Fibroblast of pulmonary artery (primary cell): ENCODE data around the gene RPS24.

Source experiments
- DNase-seq: peaks from one replicate; pipeline ENCODE4 v3.0.0-alpha.2; 2010; ENCODE audit warnings: low read depth
- H3K4me3 ChIP-seq: replicated peaks from 2 replicates; pipeline ENCODE4 v1.5.1; 2011; ENCODE audit warnings: low read depth, mild to moderate bottlenecking, control low read depth, low read length, moderate library complexity
- TF ChIP-seq, protein P1 (sequence below): IDR thresholded peaks from 2 replicates; pipeline ENCODE4 v1.5.1; 2011; ENCODE audit warnings: mild to moderate bottlenecking, control low read depth, low read length, inconsistent platforms; ENCODE audit errors: missing control alignments

Gene RPS24

DNA sequence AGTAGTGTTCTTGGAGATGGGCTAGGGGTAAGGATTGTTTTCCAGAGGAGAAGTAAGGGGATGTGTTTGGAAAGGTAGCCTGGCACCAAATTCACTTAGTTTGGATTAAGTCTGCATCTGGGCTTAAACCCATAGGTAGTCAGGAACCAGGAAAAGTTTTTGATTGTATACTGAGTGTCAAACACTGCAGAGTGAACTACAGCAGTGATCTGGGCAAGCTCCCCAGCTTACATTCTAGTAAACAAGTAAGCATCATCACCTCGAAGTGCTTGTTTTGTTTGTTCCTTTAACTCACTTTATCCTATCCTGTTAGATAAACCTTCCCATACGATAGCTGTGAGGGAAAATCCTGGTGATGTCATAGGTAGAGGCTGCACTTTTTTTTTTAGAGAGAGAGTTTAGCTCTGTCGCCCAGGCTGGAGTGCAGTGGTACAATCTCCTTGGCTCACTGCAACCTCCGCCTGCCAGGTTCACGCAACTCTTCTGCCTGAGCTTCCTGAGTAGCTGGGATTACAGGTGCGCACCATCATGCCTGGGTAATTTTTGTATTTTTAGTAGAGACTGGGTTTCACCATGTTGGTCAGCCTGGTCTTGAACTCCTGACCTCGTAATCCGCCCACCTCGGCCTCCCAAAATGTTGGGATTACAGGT is 2.4 kb downstream of the RPS24 start:
- TF ChIP-seq, protein P1, sequence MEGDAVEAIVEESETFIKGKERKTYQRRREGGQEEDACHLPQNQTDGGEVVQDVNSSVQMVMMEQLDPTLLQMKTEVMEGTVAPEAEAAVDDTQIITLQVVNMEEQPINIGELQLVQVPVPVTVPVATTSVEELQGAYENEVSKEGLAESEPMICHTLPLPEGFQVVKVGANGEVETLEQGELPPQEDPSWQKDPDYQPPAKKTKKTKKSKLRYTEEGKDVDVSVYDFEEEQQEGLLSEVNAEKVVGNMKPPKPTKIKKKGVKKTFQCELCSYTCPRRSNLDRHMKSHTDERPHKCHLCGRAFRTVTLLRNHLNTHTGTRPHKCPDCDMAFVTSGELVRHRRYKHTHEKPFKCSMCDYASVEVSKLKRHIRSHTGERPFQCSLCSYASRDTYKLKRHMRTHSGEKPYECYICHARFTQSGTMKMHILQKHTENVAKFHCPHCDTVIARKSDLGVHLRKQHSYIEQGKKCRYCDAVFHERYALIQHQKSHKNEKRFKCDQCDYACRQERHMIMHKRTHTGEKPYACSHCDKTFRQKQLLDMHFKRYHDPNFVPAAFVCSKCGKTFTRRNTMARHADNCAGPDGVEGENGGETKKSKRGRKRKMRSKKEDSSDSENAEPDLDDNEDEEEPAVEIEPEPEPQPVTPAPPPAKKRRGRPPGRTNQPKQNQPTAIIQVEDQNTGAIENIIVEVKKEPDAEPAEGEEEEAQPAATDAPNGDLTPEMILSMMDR: no peak
- H3K4me3 ChIP-seq: no peak overlapping the region
- no peak for DNase-seq

DNA sequence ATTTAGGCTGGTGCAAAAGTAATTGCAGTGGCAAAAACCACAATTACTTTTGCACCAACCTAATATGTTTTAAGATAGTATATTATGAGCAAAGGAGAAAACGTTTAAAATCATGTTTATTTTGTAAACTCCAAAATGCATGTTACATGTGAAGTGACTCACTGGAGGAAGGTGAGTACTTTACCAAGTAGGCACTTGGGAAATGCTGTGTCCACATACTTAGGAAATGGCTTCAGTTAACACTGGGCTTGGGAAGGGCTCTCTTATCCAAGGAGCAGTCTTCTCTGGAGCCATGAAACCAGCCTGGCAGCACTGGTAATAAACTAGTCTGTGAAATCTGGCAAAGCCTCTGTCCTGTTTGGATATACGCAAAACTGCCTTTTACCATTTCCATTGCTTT is 4.4 kb downstream of the RPS24 start:
- DNase-seq: peak; percentile 38

DNA sequence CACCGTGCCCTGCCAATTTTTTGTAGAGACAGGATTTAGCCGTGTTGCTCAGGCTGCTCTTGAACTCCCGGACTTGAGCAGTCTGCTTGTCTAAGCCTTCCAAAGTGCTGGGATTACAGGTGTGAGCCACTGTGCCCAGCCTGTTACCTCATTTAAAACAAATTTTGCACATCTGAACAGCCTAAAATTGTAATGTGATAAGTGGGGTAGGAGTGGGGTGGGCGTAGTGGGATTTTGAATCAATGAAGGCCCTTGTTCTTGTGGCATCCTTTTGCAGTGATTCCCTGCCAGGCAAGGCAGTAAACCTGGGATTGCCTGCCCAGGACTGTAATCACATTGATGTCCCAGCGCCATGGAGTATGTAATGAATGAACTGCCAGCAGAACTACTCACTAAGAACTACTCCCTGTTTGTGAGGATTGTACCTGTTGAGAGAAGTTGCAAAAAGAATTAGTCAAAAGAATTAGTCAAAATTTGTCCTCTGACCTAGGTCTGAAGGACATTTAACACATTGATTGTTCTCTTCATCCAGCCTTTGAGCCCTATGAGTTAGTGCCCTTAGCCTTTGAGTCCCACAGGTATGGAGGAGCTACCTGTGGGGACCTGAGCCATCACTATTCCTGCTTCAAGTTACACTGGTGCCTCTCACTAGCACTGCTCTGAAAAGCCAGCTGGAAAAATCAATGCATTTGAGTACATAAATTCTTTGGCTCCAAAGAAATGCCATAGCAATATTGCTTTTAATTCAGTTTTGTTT is 5.3 kb downstream of the RPS24 start:
- TF ChIP-seq, protein P1: no peak
- H3K4me3 ChIP-seq: no peak overlapping the region
- DNase-seq: no peak

More for the DNA sequence above, 4.4 kb downstream of the RPS24 start:
- H3K4me3 ChIP-seq: no peak overlapping the region
- TF ChIP-seq, protein P1: no peak

DNA sequence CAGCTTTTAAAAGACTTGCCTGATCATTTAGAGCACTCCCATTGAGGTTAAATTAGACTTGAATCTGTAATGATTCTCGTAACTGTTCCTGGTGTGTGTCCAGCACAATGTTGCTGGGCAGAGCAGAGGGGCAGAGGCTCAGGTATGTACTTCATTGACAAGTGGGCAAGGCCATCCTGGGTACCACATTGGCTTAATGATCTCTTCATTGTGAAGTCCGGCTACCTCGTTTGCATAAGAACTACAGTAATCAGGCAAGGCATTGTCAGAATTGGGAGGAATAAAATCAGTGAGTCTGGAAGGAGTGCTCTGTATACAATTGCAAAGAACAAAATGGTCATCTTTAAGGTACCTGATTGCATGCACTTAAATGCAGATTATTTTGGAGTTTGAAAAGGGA is 6.1 kb downstream of the RPS24 start:
- TF ChIP-seq, protein P1: no peak
- no peak overlapping the region for H3K4me3 ChIP-seq
- DNase-seq: no peak

DNA sequence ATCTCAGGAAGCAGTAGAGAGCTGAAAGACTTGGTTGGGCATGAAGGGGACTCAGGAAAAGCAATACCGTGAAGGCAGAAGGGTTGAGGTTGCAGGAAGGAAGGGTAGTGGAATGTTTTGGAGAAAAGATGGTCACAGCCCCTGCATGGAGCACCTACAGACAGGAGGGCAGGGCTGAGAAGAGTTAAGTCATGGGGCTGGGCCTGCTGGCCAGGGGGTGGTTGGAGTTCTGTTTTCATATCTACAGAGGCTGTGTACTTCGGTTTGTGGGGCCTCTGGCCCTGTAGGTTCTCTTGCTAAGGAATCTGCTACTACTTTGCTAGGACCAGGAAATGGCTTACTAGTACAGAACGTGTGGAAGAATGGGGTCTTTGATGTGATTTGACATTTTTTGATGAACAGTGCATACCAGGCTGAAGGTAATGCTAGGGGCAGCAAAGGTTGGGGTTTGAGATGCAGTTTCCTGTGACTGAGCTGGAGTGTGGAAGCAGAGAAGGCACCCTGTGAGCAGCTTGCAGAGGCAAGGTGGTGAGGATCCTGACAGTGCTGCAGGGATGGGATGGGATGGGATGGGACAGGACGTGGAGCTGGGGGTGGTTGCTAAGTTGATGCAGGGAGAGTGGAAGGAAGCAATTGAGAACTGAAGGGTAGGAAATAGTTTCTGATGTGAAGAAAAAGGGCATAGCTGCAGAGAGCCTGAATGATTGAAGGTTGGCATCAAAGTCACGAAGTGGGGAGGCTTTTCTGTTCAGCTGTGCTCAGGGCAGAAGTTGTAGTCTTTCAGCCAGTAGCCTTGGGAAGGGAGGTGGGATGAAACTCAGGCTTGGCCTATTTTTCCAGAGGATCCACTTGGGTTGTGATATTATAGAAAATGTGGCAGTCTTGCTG is 7.8 kb downstream of the RPS24 start:
- TF ChIP-seq, protein P1: no peak
- DNase-seq: no peak

DNA sequence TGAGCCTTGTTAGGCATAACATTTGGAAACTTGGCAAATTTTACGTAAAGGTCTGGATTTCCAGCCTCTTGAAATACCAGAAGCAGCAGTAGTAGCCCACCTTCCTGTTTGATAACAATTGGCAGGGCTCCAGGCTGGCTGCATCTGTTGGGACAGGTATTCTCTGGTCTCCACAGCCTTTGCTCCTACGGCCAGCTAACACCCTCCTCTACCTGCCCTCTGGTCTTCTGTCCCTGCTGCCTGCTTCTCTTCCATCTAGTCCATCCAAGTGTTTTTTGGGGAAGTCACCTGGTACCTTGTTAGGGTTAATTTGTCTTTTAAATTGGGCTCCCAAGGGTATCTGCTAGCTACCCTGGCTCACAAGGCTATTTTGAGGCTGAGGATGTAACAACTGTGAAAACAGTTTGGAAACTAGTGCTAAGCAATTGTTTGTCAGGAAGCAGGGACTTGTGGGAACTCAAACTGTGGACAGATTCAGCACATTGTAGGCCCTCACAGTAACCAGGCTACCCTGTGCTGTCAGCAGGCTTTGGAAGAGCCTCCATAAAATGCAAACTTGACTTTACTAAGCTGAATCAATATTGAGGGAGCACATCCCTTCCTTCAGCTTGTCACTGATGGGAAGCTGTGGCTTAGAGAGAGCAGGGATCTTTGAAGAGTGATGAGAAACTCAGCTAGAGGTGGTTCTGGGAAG is 8.5 kb downstream of the RPS24 start:
- no peak for DNase-seq
- H3K4me3 ChIP-seq: no peak overlapping the region
- TF ChIP-seq, protein P1: no peak

More for the DNA sequence above, 7.8 kb downstream of the RPS24 start:
- no peak overlapping the region for H3K4me3 ChIP-seq
